Gastroesophageal sphincter (tissue), 4 donors: ENCODE data around the gene ATRX. TPM values are rescaled to one million over a fixed set of nuclear protein-coding genes. Genes with fewer than 3 reads are reported as not detected.
"Not testable (repeated sequence)": the region's sequence is repeated elsewhere in the genome, so short reads cannot be mapped to it uniquely, and the experiment has no call there.

Source experiments
- ATAC-seq: fragments of 150-250 bp; one replicate; pipeline ENCODE4 v1.9.1; 2016; ENCODE audit warnings: mild to moderate bottlenecking, moderate library complexity
- H3K27ac ChIP-seq, 4 donors: fragments of 200-600 bp; sonication (generic) in 3 of 4; 1 replicate in 3 of 4; 2 replicates in 1 of 4; pipeline ENCODE4 v1.5.1; 2016 to 2019
- H3K27me3 ChIP-seq: fragments of 200-600 bp; sonication (generic); one replicate; pipeline ENCODE4 v1.5.1; 2019
- H3K36me3 ChIP-seq, 2 donors: fragments of 200-600 bp; sonication (generic); one replicate each; pipeline ENCODE4 v1.5.1; 2019; ENCODE audit warnings: control low read depth in 1 of 2
- H3K4me1 ChIP-seq, 3 donors: fragments of 200-600 bp; sonication (generic); 1 replicate in 2 of 3; 2 replicates in 1 of 3; pipeline ENCODE4 v1.5.1; 2016 to 2019; ENCODE audit warnings: control low read depth in 2 of 3
- H3K4me3 ChIP-seq, 2 donors: fragments of 200-600 bp; sonication (generic); one replicate each; pipeline ENCODE4 v1.5.1; 2019; ENCODE audit warnings: mild to moderate bottlenecking in 1 of 2, moderate library complexity in 1 of 2
- H3K9me3 ChIP-seq, 3 donors: fragments of 200-600 bp; sonication (generic); one replicate each; pipeline ENCODE4 v1.5.1; 2017 to 2019; ENCODE audit warnings: control low read depth in 2 of 3
- CTCF ChIP-seq, 4 experiments: fragments of 200-600 bp in 2 of 4; fragments of 450-650 bp in 2 of 4; sonication (generic) in 1 of 4; IDR thresholded peaks; one replicate each; pipeline ENCODE4 v1.5.1; 2017 to 2019; ENCODE audit warnings: antibody characterized with exemption in 4 of 4, mild to moderate bottlenecking in 2 of 4, moderate library complexity in 2 of 4
- EP300 ChIP-seq: sonication (generic); formaldehyde crosslinking; IDR thresholded peaks from one replicate; pipeline ENCODE4 v1.6.1; 2017; ENCODE audit warnings: antibody characterized with exemption, mild to moderate bottlenecking
- POLR2A ChIP-seq, 2 donors: fragments of 450-650 bp; IDR thresholded peaks; one replicate each; pipeline ENCODE4 v1.6.1; 2017; ENCODE audit warnings: antibody characterized with exemption in 2 of 2, mild to moderate bottlenecking in 2 of 2, moderate library complexity in 1 of 2
- POLR2AphosphoS5 ChIP-seq: sonication (generic); formaldehyde crosslinking; IDR thresholded peaks from one replicate; pipeline ENCODE4 v1.6.1; 2017; ENCODE audit warnings: antibody characterized with exemption
- WGBS, 2 donors: methylation state at CpG; one replicate each; pipeline ENCODE4 v1.1.5; 2018; ENCODE audit warnings: low coverage in 1 of 2; 5-methylcytosine and 5-hydroxymethylcytosine counted together
- total RNA-seq, 4 donors: library from RNA; depleted of rRNA; stranded (reverse); fragments of >200 nt; gene quantifications; one replicate each; pipeline ENCODE4 v1.1.0, GENCODE V29; 2016

The ATRX gene
- total RNA-seq, result 100 to 1,000 TPM in 3 of 4 donors, 10 to 100 TPM in 1; 93.4 to 140 (median 117) TPM

- Histone ChIP-seq H3K27ac (peak within 1 kb of the TSS; percentile 74 to 90 (median 83)), H3K9me3 (no peaks in the 10 kb centered on the region), H3K27me3 (no peaks in the 10 kb centered on the region), H3K4me3 (peak within 1 kb of the TSS; percentile 66 to 67), H3K36me3 (no peaks in the 10 kb centered on the region), H3K4me1 (peaks cover 0 to 38% (median 0%) of the 10 kb centered on the region in 3 donors)
- no peak for TF ChIP-seq CTCF (IDR thresholded peaks at IDR 0.05)
- no peak for TF ChIP-seq POLR2AphosphoS5
- TF ChIP-seq EP300, result no peak
- TF ChIP-seq POLR2A (IDR thresholded peaks at IDR 0.05), result peak in 1 of 2 donors; percentile 20
- peak; percentile 93 for ATAC-seq
- WGBS, 2 donors, result 0 to 20% methylated on average over 1 of the region's 61 CpGs
Measured at GRCh38 chrX:77785486-77786364, at the start of gene ATRX. TSS of gene ATRX (minus strand) at chrX:77786216. CDS start at chrX:77786001, 215 bp downstream.

GRCh38 chrX:77831544-77831943, 45.5 kb upstream of the ATRX start:
- not testable (repeated sequence) for H3K9me3 ChIP-seq, H3K4me3 ChIP-seq, H3K27me3 ChIP-seq, ATAC-seq, H3K27ac ChIP-seq, H3K4me1 ChIP-seq
- WGBS, 2 donors, result 75 to 87% methylated on average over 4 of the region's 5 CpGs
- H3K36me3 ChIP-seq, result peaks cover 0 to 26% of the 10 kb centered on the region in 2 donors

GRCh38 chrX:77821989-77822388, 36.0 kb upstream of the ATRX start:
- H3K4me1 ChIP-seq, H3K9me3 ChIP-seq, H3K4me3 ChIP-seq, H3K27ac ChIP-seq, ATAC-seq, H3K27me3 ChIP-seq: not testable (repeated sequence)
- WGBS, 2 donors, result 75% methylated on average over 1 of the region's 2 CpGs; no CpG with 5 or more reads in 1 of the 2 donors
- H3K36me3 ChIP-seq, result peaks cover 0 to 10% of the 10 kb centered on the region in 2 donors

GRCh38 chrX:77820091-77820727, 34.2 kb upstream of the ATRX start:
- no peaks in the 10 kb centered on the region for H3K4me1 ChIP-seq
- 42 to 85% methylated on average over 3 to 5 of the region's 9 CpGs for WGBS, 2 donors
- H3K36me3 ChIP-seq, result peaks cover 0 to 10% of the 10 kb centered on the region in 2 donors
- no peak for ATAC-seq
- H3K9me3 ChIP-seq, result no peaks in the 10 kb centered on the region
- H3K27me3 ChIP-seq, result no peaks in the 10 kb centered on the region
- no peak overlapping the region for H3K27ac ChIP-seq
- TF ChIP-seq CTCF (IDR thresholded peaks at IDR 0.05) (no peak), POLR2AphosphoS5 (no peak), POLR2A (IDR thresholded peaks at IDR 0.05) (no peak)
- H3K4me3 ChIP-seq, result no peak overlapping the region

- WGBS, 2 donors, result 71% methylated on average over 1 of the region's 1 CpG; no CpG with 5 or more reads in 1 of the 2 donors
- H3K4me1 ChIP-seq, result no peaks in the 10 kb centered on the region
- H3K9me3 ChIP-seq, result no peaks in the 10 kb centered on the region
- H3K36me3 ChIP-seq, result no peaks in the 10 kb centered on the region
- H3K27ac ChIP-seq, result no peak overlapping the region
- TF ChIP-seq POLR2AphosphoS5 (no peak), EP300 (no peak), CTCF (IDR thresholded peaks at IDR 0.05) (no peak), POLR2A (IDR thresholded peaks at IDR 0.05) (no peak)
- H3K27me3 ChIP-seq, result no peaks in the 10 kb centered on the region
- ATAC-seq, result no peak
- no peak overlapping the region for H3K4me3 ChIP-seq
Measured at GRCh38 chrX:77814210-77814609, 28.2 kb upstream of the ATRX start.

GRCh38 chrX:77802201-77802600, 16.2 kb upstream of the ATRX start:
- WGBS, 2 donors, result 63% methylated on average over 1 of the region's 1 CpG; no CpG with 5 or more reads in 1 of the 2 donors
- no peak for ATAC-seq
- TF ChIP-seq POLR2A (IDR thresholded peaks at IDR 0.05) (no peak), POLR2AphosphoS5 (no peak), EP300 (no peak), CTCF (IDR thresholded peaks at IDR 0.05) (no peak)
- no peaks in the 10 kb centered on the region for H3K27me3 ChIP-seq
- H3K9me3 ChIP-seq, result no peaks in the 10 kb centered on the region
- no peak overlapping the region for H3K27ac ChIP-seq
- no peaks in the 10 kb centered on the region for H3K4me1 ChIP-seq
- no peaks in the 10 kb centered on the region for H3K36me3 ChIP-seq
- no peak overlapping the region for H3K4me3 ChIP-seq
